Testis (tissue), 3 donors: Measurements from ENCODE around the gene LGALS7. TPM values are rescaled to one million over a fixed set of nuclear protein-coding genes. Genes with fewer than 3 reads are reported as not detected.
"Not testable (repeated sequence)": the region's sequence is repeated elsewhere in the genome, so short reads cannot be mapped to it uniquely, and the experiment has no call there.

Experiments
- DNase-seq: peaks from one replicate; pipeline ENCODE4 v3.0.0-alpha.2; 2019
- H3K27ac ChIP-seq, 2 donors: fragments of 200-600 bp; sonication (generic); one replicate each; pipeline ENCODE4 v1.5.1; 2019
- H3K27me3 ChIP-seq: fragments of 200-600 bp; sonication (generic); one replicate; pipeline ENCODE4 v1.5.1; 2019
- H3K36me3 ChIP-seq: fragments of 200-600 bp; sonication (generic); one replicate; pipeline ENCODE4 v1.5.1; 2017; ENCODE audit warnings: low read depth; ENCODE audit errors: missing control alignments
- H3K4me1 ChIP-seq: fragments of 200-600 bp; sonication (generic); one replicate; pipeline ENCODE4 v1.5.1; 2019
- H3K4me3 ChIP-seq, 2 donors: fragments of 200-600 bp; sonication (generic); one replicate each; pipeline ENCODE4 v1.5.1; 2017 to 2019
- H3K9me3 ChIP-seq: fragments of 200-600 bp; sonication (generic); one replicate; pipeline ENCODE4 v1.5.1; 2017
- POLR2A ChIP-seq: fragments of 450-650 bp; IDR thresholded peaks from one replicate; pipeline ENCODE4 v1.6.1; 2017; ENCODE audit warnings: antibody characterized with exemption, mild to moderate bottlenecking, moderate library complexity
- WGBS, 2 donors: methylation state at CpG; one replicate each; pipeline ENCODE4 v1.1.5; 2018; 5-methylcytosine and 5-hydroxymethylcytosine counted together
- intact Hi-C: fragments of 100-400 bp; cut with DNase I; formaldehyde crosslinking; loops from one replicate; pipeline ENCODE4 v1.15.1; 2023; ENCODE audit warnings: low total_unique reads
- polyA plus RNA-seq: library from polyadenylated mRNA; stranded (reverse); fragments of 350-450 nt; fragmentation: Illumina TruSeq; extraction: RNeasy Lipid Tissue Mini Kit (QIAGEN cat#74804); gene quantifications from one replicate; pipeline ENCODE4 v1.2.3, GENCODE V29; 2014; ENCODE audit warnings: low read depth, low replicate concordance; ENCODE audit not compliant: insufficient read depth
- total RNA-seq, 2 donors: library from RNA; depleted of rRNA; stranded (reverse); fragments of >200 nt; gene quantifications; one replicate each; pipeline ENCODE4 v1.2.3, GENCODE V29; 2016
- TF ChIP-seq, protein P1 (sequence below), 3 experiments: fragments of 450-650 bp in 2 of 3; fragments of 200-600 bp in 1 of 3; sonication (generic) in 1 of 3; IDR thresholded peaks; one replicate each; pipeline ENCODE4 v1.5.1; 2016 to 2019; ENCODE audit warnings: antibody characterized with exemption in 3 of 3, mild to moderate bottlenecking in 2 of 3, moderate library complexity in 1 of 3

The LGALS7 gene
- total and polyA plus RNA-seq, 3 donors from 2014 or later: 4.4 TPM; not detected in 2

DNA sequence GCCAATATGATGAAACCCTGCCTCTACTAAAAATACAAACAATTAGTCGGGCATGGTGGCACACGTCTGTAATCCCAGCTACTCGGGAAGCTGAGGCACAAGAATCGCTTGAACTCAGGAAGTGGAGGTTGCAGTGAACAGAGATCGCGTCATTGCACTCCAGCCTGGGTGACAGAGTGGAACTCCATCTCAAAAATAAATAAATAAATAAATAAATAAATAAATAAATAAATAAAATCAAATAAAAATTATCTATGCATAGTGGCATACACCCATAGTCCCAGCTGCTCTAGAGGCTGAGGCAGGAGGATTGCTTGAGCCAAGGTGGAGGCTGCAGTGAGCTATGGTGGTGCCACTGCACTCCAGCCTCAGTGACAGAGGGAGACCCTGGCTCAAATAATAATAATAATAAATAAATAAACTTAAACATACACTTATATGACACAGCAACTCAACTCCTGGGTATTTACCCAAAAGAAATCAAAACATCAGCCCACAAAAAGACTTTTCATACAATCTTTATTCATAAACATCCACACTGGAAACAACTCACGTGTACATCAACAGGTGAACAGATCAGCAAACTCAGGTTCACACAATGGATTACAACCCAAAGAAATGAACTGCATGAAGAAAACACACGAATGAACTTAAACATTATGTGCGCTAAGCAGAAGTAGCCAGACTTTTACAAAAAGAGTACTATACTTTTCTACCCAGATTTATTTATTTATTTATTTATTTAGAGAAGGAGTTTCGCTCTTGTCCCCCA, 6.9 kb downstream of the LGALS7 start:
- Histone ChIP-seq H3K36me3 (no peaks in the 10 kb centered on the region), H3K9me3 (no peaks in the 10 kb centered on the region), H3K4me1 (peaks cover 6% of the 10 kb centered on the region), H3K4me3 (no peak overlapping the region), H3K27me3 (no peaks in the 10 kb centered on the region), H3K27ac (no peak overlapping the region)
- TF ChIP-seq, protein P1, sequence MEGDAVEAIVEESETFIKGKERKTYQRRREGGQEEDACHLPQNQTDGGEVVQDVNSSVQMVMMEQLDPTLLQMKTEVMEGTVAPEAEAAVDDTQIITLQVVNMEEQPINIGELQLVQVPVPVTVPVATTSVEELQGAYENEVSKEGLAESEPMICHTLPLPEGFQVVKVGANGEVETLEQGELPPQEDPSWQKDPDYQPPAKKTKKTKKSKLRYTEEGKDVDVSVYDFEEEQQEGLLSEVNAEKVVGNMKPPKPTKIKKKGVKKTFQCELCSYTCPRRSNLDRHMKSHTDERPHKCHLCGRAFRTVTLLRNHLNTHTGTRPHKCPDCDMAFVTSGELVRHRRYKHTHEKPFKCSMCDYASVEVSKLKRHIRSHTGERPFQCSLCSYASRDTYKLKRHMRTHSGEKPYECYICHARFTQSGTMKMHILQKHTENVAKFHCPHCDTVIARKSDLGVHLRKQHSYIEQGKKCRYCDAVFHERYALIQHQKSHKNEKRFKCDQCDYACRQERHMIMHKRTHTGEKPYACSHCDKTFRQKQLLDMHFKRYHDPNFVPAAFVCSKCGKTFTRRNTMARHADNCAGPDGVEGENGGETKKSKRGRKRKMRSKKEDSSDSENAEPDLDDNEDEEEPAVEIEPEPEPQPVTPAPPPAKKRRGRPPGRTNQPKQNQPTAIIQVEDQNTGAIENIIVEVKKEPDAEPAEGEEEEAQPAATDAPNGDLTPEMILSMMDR (IDR thresholded peaks at IDR 0.05): no peak
- no peak for TF ChIP-seq POLR2A
- no peak for DNase-seq
- 89 to 95% methylated on average over 10 of the region's 10 CpGs for WGBS, 2 donors
- intact Hi-C loops: no loop called here

GRCh38 chr19:38765214-38765613, 8.1 kb downstream of the LGALS7 start:
- H3K4me3 ChIP-seq: no peak overlapping the region
- intact Hi-C loops: no loop called here
- no peaks in the 10 kb centered on the region for H3K36me3 ChIP-seq
- no peak overlapping the region for H3K27ac ChIP-seq
- H3K9me3 ChIP-seq: no peaks in the 10 kb centered on the region
- WGBS, 2 donors: 95% methylated on average over 2 of the region's 2 CpGs
- H3K27me3 ChIP-seq: no peaks in the 10 kb centered on the region
- peaks cover 6% of the 10 kb centered on the region for H3K4me1 ChIP-seq
- TF ChIP-seq, protein P1 (IDR thresholded peaks at IDR 0.05): no peak
- TF ChIP-seq POLR2A: no peak
- DNase-seq: no peak

- no peak for DNase-seq
- Histone ChIP-seq H3K9me3 (no peaks in the 10 kb centered on the region), H3K4me1 (peaks cover 4% of the 10 kb centered on the region), H3K27ac (no peak overlapping the region), H3K27me3 (no peaks in the 10 kb centered on the region), H3K4me3 (no peak overlapping the region), H3K36me3 (no peaks in the 10 kb centered on the region)
- WGBS, 2 donors: 92 to 93% methylated on average over 3 of the region's 3 CpGs
- intact Hi-C loops: no loop called here
- TF ChIP-seq, protein P1 (IDR thresholded peaks at IDR 0.05): no peak
- no peak for TF ChIP-seq POLR2A
These were observed 9.5 kb downstream of the LGALS7 start for GRCh38 chr19:38763795-38764220.

DNA sequence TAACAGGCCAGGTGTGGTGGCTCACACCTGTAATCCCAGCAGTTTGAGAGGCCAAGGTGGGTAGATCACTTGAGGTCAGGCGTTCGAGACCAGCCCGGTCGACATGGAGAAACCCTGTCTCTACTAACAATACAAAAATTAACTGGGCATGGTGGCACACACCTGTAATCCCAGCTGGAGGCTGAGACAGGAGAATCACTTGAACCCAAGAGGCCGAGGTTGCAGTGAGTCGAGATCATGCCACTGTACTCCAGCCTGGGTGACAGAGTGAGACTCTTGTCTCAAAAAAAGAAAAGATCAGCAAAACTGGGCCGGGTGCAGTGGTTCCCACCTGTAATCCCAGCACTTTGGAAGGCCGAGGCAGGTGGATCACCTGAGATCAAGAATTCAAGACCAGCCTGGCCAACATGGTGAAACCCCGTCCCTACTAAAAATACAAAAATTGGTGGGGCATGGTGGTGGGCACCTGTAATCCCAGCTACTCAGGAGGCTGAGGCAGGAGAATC, 11.4 kb downstream of the LGALS7 start:
- H3K27ac ChIP-seq, H3K27me3 ChIP-seq, DNase-seq, intact Hi-C loops, H3K36me3 ChIP-seq, H3K4me1 ChIP-seq, H3K4me3 ChIP-seq, H3K9me3 ChIP-seq: not testable (repeated sequence)
- WGBS, 2 donors: 94 to 96% methylated on average over 9 of the region's 9 CpGs

DNA sequence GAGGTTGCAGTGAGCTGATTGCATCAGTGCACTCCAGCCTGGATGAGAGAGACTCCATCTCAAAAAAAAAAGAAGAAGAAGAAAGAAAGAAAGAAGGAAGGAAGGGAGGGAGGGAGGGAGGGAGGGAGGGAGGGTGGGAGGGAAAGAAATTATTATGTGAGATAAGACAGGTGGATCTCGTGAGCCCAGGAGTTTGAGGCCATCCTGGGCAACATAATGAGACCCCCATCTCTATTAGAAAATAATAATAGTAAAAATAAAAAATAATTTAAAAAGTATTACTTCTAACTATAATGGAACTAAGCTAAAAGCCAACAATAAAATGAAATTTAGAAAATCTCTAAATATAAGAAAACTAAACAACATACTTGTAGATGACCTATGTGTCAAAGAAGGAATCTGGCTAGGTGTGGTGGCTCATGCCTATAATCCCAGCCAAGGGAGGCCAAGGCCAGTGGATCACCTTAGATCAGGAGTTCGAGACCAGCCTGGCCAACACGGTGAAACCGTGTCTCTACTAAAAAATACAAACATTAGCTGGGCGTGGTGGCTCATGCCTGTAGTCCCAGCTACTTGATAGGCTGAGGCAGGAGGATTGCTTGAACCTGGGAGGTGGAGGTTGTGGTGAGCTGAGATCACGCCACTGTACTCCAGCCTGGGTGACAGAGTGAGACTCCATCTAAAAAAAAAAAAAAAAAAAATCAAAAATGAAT, 12.4 kb downstream of the LGALS7 start:
- H3K4me1 ChIP-seq, H3K9me3 ChIP-seq, H3K27me3 ChIP-seq, intact Hi-C loops, H3K36me3 ChIP-seq, H3K27ac ChIP-seq, DNase-seq, H3K4me3 ChIP-seq: not testable (repeated sequence)
- WGBS, 2 donors: 70 to 73% methylated on average over 6 of the region's 6 CpGs
